Activated naive CD8-positive, alpha-beta T cell (primary cell): ENCODE results near the gene CCL18.
"Not testable (repeated sequence)": the region's sequence is repeated elsewhere in the genome, so short reads cannot be mapped to it uniquely, and the experiment has no call there.

Experiments
- H3K27ac Mint-ChIP-seq: one replicate; pipeline ENCODE4 v1.8.0; 2021; ENCODE audit warnings: mixed read lengths
- H3K27me3 Mint-ChIP-seq: one replicate; pipeline ENCODE4 v1.8.0; 2021; ENCODE audit warnings: mixed read lengths
- H3K36me3 Mint-ChIP-seq: one replicate; pipeline ENCODE4 v1.8.0; 2021; ENCODE audit warnings: mixed read lengths
- H3K4me1 Mint-ChIP-seq: one replicate; pipeline ENCODE4 v1.8.0; 2021; ENCODE audit warnings: low read depth, mixed read lengths
- H3K4me3 Mint-ChIP-seq: one replicate; pipeline ENCODE4 v1.8.0; 2021; ENCODE audit warnings: mild to moderate bottlenecking, mixed read lengths
- H3K9me3 Mint-ChIP-seq: one replicate; pipeline ENCODE4 v1.8.0; 2021; ENCODE audit warnings: low read depth, mixed read lengths

CCL18 gene

DNA sequence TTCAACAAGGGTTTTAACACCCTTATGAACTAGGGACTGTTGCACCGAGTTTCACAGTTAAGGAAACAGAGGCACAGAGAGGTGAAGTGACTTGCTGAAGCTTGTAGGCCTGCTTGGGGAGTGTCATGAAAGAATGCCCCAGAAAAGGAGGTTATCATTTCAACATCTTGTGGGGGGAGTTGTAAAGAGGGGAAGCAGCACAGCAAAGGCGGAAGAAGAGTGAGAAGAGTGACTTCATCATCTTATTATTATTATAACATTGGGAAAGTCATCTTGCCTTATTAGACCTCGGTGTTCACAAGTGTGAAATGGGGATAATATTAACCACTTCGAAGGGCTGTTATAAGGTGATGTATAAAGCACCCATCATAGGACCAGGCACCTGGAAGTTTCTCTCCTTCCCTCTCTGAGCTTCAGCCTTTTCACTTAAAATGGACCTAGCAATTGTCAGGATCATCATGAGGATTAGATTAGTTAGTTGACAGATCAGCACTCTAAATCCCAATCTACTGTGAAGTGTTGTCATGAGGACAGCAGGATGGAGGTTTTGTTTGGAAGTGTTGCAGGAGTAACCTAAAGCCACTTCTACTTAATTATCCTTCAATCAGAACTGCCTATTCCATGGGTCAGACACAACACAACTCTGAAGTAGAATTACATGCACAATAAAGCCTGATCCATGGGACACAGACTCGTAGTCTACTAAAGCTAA lies 41.9 kb downstream of the CCL18 start:
- Mint-ChIP-seq H3K4me3 (no peak overlapping the region), H3K27ac (no peak overlapping the region), H3K4me1 (no peaks in the 10 kb centered on the region), H3K36me3 (no peaks in the 10 kb centered on the region), H3K9me3 (no peaks in the 10 kb centered on the region), H3K27me3 (peaks cover 10% of the 10 kb centered on the region)

DNA sequence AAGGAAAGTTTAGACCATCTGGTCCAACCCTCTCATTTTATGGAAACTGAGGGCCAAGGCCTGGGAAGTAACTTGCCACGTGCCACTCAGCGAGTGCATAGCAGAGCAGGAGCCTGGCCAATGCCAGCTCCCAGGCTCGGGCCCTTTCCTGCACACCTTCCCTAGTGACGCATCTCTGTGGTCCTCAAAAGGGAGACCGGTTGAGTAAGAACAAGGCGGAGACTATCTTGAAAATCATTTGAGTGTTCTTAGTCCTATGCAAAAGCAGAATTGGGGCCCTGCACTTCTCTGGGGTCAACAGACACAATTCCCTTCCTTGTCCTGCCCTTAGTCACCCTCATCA lies 42.4 kb downstream of the CCL18 start:
- Mint-ChIP-seq H3K4me3 (no peak overlapping the region), H3K36me3 (no peaks in the 10 kb centered on the region), H3K27me3 (peaks cover 10% of the 10 kb centered on the region), H3K4me1 (no peaks in the 10 kb centered on the region), H3K27ac (no peak overlapping the region), H3K9me3 (no peaks in the 10 kb centered on the region)

DNA sequence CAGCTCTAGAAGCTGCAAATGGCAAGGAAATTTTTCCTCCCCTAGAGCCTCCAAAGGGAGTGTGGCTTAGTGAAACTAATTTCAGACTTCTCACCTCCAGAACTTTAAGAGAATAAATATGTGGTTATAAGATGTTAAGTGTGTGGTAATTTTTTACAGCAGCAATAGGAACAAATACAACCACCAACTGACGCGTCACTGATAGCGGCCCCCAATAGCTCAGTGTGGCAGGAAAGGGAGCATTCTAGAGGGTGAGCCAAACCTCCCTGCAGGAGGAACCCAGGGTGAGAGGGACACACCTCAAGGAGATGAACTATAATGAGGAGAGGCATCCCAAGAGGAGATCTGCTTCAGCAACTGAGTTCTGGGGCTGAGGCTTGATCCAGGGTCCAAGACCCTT lies 43.6 kb downstream of the CCL18 start:
- Mint-ChIP-seq H3K27ac (no peak overlapping the region), H3K27me3 (peaks cover 10% of the 10 kb centered on the region), H3K9me3 (no peaks in the 10 kb centered on the region), H3K36me3 (no peaks in the 10 kb centered on the region), H3K4me1 (no peaks in the 10 kb centered on the region), H3K4me3 (no peak overlapping the region)

DNA sequence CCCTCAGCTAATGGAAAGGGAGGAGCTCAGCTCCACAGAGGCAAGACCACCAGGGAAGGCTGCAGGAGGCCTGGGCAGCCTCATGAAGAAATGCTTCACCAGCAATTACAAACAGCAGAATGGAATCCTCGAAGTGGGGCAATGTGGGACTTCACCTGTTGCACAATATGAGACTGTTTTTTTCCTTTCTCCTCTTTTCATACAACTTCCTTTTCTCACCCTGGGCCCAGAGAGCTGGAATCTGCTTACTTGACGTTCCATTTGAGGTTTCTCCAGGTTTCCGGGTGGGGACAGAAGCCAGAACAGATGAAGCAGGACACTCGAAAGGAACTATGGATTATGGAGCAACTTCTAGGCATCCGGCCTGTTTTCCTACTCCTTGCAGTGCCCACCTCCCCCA lies 44.2 kb downstream of the CCL18 start:
- not testable (repeated sequence) for H3K27ac Mint-ChIP-seq, H3K36me3 Mint-ChIP-seq, H3K9me3 Mint-ChIP-seq, H3K4me3 Mint-ChIP-seq, H3K27me3 Mint-ChIP-seq, H3K4me1 Mint-ChIP-seq

DNA sequence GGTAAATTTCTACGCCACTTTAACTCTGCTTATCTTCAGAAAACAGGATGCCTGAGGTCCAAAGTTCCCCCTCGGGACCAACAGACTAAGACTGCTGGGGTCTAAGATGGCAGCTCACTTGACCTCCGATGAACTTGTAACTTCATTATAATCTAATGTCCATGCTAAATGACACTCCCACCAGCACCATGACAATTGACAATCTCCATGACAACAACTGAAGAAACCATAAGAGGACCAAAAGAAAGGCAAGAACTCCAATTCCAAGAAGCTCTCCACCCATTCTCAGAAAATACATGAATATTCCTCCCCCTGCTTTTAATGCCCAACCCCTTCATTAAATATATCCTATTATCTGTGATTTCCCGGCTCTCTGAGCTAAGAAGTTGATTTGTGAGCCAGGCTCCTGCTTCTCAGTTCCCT lies 47.0 kb downstream of the CCL18 start:
- Mint-ChIP-seq H3K4me1 (no peaks in the 10 kb centered on the region), H3K36me3 (no peaks in the 10 kb centered on the region), H3K27me3 (no peaks in the 10 kb centered on the region), H3K4me3 (no peak overlapping the region), H3K27ac (no peak overlapping the region), H3K9me3 (no peaks in the 10 kb centered on the region)

DNA sequence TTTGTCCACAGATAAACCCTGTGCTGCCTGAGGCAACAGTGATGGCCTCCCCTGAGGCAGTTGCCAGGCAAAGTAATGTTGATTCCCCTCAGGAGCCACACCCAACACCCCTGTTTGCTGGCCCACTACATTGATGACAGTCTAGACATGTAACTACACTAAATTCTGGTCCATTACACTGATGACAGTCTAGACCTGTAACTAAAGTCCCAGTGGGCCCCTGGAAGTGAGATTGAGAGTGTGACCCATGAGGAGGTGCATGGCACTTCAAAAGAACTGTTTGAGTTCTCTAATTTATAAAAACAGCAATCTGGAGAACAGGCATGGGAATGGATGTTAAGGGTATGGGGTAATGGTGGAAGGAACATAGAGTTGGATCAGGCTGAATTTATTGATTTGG lies 48.5 kb downstream of the CCL18 start:
- H3K4me1 Mint-ChIP-seq: peaks cover 2% of the 10 kb centered on the region
- H3K9me3 Mint-ChIP-seq: no peaks in the 10 kb centered on the region
- H3K27me3 Mint-ChIP-seq: no peaks in the 10 kb centered on the region
- no peak overlapping the region for H3K4me3 Mint-ChIP-seq
- H3K27ac Mint-ChIP-seq: no peak overlapping the region
- no peaks in the 10 kb centered on the region for H3K36me3 Mint-ChIP-seq

DNA sequence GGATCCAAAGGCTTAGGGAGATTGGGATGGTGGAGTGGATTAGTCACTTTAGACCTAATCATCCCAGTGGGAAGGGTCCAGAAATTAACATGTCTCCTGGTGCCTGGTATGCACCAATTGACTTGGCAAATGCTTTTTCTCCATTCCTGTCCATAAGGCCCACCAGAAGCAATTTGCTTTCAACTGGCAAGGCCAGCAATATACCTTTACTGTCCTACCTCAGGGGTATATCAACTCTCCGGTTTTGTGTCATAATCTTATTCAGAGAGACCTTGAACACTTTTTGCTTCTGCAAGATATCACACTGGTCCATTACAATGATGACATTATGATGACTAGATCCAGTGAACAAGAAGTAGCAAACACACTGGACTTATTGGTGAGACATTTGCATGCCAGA lies 49.1 kb downstream of the CCL18 start:
- not testable (repeated sequence) for H3K9me3 Mint-ChIP-seq, H3K27me3 Mint-ChIP-seq, H3K27ac Mint-ChIP-seq, H3K4me3 Mint-ChIP-seq, H3K4me1 Mint-ChIP-seq, H3K36me3 Mint-ChIP-seq

DNA sequence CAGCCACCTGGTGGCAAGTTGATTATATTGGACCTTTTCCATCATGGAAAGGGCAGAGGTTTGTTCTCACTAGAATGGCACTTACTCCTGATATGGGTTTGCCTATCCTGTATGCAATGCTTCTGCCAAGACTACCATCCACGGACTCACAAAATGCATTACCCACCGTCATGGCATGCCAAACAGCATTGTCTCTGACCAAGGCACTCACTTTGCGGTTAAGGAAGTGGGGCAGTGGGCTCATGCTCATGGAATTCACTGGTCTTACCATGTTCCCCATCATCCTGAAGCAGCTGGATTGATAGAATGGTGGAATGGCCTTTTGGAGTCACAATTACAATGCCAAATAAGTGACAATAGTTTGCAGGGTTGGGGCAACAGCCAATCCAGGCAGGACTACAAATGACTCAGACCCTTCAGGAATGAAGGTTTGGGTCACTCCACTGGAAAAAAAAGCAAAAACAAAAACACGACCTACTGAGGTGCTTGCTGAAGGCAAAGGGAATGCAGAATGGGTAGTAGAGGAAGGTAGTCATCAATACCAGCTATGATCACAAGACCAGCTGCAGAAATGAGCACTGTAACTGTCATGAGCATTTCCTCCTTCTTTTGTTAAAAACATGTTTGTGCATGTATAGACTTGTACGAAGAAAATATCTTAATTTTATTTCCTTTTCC lies 51.0 kb downstream of the CCL18 start:
- not testable (repeated sequence) for H3K27me3 Mint-ChIP-seq, H3K27ac Mint-ChIP-seq, H3K4me1 Mint-ChIP-seq, H3K4me3 Mint-ChIP-seq, H3K36me3 Mint-ChIP-seq, H3K9me3 Mint-ChIP-seq

DNA sequence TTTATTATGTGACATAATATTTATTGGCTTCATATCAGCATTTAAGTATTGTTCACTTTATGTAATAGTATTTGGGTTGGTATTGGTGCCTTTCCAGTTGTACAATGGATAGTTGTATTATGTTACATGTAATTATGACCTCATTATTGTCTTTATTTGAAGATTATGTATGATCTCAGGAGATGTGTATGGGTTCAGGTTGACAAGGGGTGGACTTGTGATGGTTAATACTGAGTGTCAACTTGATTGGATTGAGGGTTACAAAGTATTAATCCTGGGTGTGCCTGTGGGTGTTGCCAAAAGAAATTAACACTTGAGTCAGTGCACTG lies 51.5 kb downstream of the CCL18 start:
- H3K27ac Mint-ChIP-seq, H3K4me1 Mint-ChIP-seq, H3K27me3 Mint-ChIP-seq, H3K36me3 Mint-ChIP-seq, H3K4me3 Mint-ChIP-seq, H3K9me3 Mint-ChIP-seq: not testable (repeated sequence)

DNA sequence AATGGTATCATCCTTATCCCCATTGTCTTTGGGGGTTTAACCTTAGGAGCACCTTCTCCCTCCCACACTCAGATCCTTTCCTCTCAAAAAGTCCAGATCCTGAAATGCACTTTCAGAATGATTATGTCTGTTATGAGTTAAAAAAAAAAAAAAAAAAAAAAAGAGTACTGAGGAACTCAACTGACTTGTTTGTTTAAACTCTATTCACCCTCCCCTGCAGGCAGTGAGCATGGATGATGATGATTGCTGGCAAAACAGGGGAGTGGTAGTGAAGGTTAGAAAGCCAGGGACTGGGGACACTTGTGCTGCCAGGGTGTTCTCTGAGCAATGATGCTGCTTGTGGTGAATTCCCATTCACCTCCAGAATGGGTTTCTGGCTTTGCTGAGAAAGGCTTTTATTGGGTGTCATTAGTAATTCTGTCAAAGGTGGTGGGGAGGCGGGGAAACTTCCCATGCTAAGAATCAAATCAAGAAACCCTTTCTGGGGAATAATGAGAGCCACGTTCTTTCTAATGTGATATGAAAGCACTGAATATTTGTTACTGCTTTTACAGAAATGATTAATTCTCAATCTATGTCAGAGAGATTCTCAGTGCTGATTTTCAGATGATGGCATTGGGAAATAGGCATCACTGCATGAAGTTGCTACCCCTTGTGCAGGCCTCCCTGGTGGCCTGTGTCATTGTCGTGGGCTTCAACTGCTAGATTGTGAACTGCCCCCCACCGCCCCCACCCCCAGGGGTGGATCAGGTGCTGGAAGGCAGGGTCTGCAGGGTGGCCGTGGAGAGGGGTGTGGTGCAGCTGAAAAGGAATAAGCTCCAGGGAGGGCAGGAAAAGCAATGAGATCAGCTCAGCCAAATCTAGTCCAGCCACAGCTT lies 53.7 kb downstream of the CCL18 start:
- H3K4me1 Mint-ChIP-seq: peaks cover 2% of the 10 kb centered on the region
- no peak overlapping the region for H3K4me3 Mint-ChIP-seq
- H3K9me3 Mint-ChIP-seq: no peaks in the 10 kb centered on the region
- H3K27me3 Mint-ChIP-seq: no peaks in the 10 kb centered on the region
- peak overlapping the region; percentile 36 for H3K27ac Mint-ChIP-seq
- no peaks in the 10 kb centered on the region for H3K36me3 Mint-ChIP-seq

DNA sequence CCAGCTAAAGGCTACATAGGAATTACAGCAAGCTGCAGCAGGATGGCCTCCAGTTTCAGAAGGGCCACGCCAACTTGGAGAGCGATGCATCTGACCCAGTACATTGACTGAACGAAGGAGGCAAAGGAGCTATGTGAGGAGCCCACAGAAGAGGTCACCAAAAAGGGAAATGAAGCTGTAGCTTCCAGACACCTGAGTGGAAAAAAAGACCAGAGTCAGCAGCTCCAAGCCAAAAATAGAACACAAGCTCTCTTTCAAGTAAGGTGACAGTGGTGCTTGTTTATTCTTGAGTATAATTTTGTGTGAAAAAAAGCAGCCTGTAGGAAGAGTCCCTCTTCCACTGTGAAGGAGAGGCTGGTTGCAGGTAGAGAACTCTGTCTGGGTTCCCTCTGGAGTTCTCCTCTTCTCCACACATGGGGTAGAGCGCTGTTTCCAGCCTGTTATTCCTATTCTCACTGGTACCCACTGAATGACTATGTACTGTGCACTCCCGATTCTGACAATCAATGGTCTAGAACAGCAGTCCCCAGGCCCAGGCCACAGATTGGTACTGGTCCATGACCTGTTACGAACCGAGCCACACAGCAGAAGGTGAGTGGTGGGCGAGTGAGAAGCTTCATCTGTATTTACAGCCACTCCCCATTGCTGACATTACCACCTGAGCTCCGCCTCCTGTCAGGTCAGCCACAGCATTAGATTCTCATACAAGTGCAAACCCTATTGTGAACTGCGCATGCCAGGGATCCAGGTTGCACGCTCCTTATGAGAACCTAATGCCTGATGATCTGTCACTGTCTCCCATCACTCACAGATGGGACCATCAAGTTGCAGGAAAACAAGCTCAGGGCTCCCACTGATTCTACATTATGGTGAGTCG lies 54.6 kb downstream of the CCL18 start:
- H3K27me3 Mint-ChIP-seq: no peaks in the 10 kb centered on the region
- peak overlapping the region; percentile 36 for H3K27ac Mint-ChIP-seq
- peaks cover 2% of the 10 kb centered on the region for H3K4me1 Mint-ChIP-seq
- no peaks in the 10 kb centered on the region for H3K36me3 Mint-ChIP-seq
- no peak overlapping the region for H3K4me3 Mint-ChIP-seq
- H3K9me3 Mint-ChIP-seq: no peaks in the 10 kb centered on the region

DNA sequence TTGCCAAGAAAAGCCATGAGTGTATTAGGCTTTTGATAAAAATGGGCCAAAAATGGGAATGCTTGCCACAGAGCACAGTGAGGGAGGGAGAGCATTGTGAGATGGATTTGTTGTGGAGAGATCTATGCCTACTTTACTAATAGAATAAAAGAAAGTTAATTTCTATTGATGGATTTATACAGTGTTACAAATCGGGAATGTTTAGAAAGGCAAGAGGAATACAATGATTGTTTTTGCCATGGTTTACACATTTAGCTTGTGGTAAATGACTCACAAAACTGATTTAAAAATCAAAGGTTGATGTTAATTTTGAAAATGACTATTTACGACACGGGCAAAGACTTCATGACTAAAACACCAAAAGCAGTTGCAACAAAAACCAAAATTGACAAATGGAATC lies 56.1 kb downstream of the CCL18 start:
- H3K4me1 Mint-ChIP-seq: peaks cover 2% of the 10 kb centered on the region
- H3K4me3 Mint-ChIP-seq: no peak overlapping the region
- H3K9me3 Mint-ChIP-seq: no peaks in the 10 kb centered on the region
- H3K27me3 Mint-ChIP-seq: no peaks in the 10 kb centered on the region
- no peaks in the 10 kb centered on the region for H3K36me3 Mint-ChIP-seq
- no peak overlapping the region for H3K27ac Mint-ChIP-seq

DNA sequence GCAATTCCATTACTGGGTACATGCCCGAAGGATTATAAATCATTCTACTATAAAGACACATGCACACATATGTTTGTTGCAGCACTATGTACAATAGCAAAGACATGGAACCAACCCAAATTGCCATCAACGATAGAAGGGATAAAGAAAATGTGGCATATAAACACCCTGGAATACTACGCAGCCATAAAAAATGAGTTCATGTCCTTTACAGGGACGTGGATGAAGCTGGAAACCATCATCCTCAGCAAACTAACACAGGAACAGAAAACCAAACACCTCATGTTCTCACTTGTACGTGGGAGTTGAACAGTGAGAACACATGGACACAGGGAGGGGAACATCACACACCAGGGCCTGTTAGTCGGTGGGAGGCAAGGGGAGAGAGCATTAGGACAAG lies 57.0 kb downstream of the CCL18 start:
- not testable (repeated sequence) for H3K9me3 Mint-ChIP-seq, H3K27me3 Mint-ChIP-seq, H3K4me1 Mint-ChIP-seq, H3K36me3 Mint-ChIP-seq, H3K27ac Mint-ChIP-seq, H3K4me3 Mint-ChIP-seq
